Transverse colon (tissue), 4 donors: ENCODE results near the gene RAP1GAP2. TPM values are rescaled to one million over a fixed set of nuclear protein-coding genes. Genes with fewer than 3 reads are reported as not detected.

ENCODE experiments used
- DNase-seq: peaks from one replicate; pipeline ENCODE4 v3.0.0-alpha.2; 2019
- H3K27ac ChIP-seq, 4 donors: fragments of 200-600 bp; sonication (generic); 2 replicates each; pipeline ENCODE4 v1.5.1; 2016 to 2018; ENCODE audit warnings: inconsistent platforms in 4 of 4
- H3K27me3 ChIP-seq: fragments of 200-600 bp; sonication (generic); 2 replicates; pipeline ENCODE4 v1.5.1; 2017; ENCODE audit warnings: inconsistent platforms
- H3K36me3 ChIP-seq, 4 donors: fragments of 200-600 bp; sonication (generic); 2 replicates each; pipeline ENCODE4 v1.5.1; 2017 to 2019; ENCODE audit warnings: inconsistent platforms in 4 of 4
- H3K4me1 ChIP-seq, 4 donors: fragments of 200-600 bp; sonication (generic); 2 replicates each; pipeline ENCODE4 v1.5.1; 2017 to 2020; ENCODE audit warnings: inconsistent platforms in 4 of 4
- H3K4me3 ChIP-seq, 4 donors: fragments of 200-600 bp; sonication (generic); 1 replicate in 1 of 4; 2 replicates in 3 of 4; pipeline versions ENCODE4 v1.5.1 to v1.6.1; 2017 to 2019; ENCODE audit warnings: inconsistent platforms in 4 of 4
- H3K9me3 ChIP-seq, 2 donors: fragments of 200-600 bp; sonication (generic); 2 replicates each; pipeline ENCODE4 v1.5.1; 2017 to 2019; ENCODE audit warnings: inconsistent platforms in 2 of 2
- EP300 ChIP-seq: sonication (generic); formaldehyde crosslinking; IDR thresholded peaks from one replicate; pipeline ENCODE4 v1.6.1; 2017; ENCODE audit warnings: antibody characterized with exemption, low read depth
- POLR2A ChIP-seq: fragments of 450-650 bp; IDR thresholded peaks from one replicate; pipeline ENCODE4 v1.6.1; 2016; ENCODE audit warnings: antibody characterized with exemption, mild to moderate bottlenecking, moderate library complexity
- POLR2AphosphoS5 ChIP-seq, 3 donors: sonication (generic); formaldehyde crosslinking; IDR thresholded peaks; one replicate each; pipeline ENCODE4 v1.6.1; 2016; ENCODE audit warnings: antibody characterized with exemption in 3 of 3
- WGBS, 2 donors: methylation state at CpG; one replicate each; pipeline ENCODE4 v1.1.5; 2018; ENCODE audit warnings: low coverage in 1 of 2; 5-methylcytosine and 5-hydroxymethylcytosine counted together
- in situ Hi-C, 4 donors: fragments of 200-750 bp; cut with MboI; loops; one replicate each; pipeline versions ENCODE4 v1.15.0 to v1.15.1; 2017; ENCODE audit warnings: low sequenced_read_pairs in 3 of 4, low pct_ligation_motif_present in 1 of 4, low pct_unique_long_range_greater_than_20kb in 1 of 4
- intact Hi-C: fragments of 100-400 bp; cut with DNase I; formaldehyde crosslinking; loops from one replicate; pipeline ENCODE4 v1.15.1; 2023; ENCODE audit warnings: low total_unique reads
- total RNA-seq, 4 donors: library from RNA; depleted of rRNA; stranded (reverse); fragments of >200 nt; gene quantifications; one replicate each; pipeline ENCODE4 v1.1.0, GENCODE V29; 2016
- TF ChIP-seq, protein P1 (sequence below), 5 experiments: fragments of 200-600 bp in 3 of 5; fragments of 450-650 bp in 2 of 5; sonication (generic) in 3 of 5; IDR thresholded peaks; 1 replicate in 2 of 5; 2 replicates in 3 of 5; pipeline ENCODE4 v1.5.1; 2016 to 2017; ENCODE audit warnings: antibody characterized with exemption in 5 of 5, inconsistent platforms in 3 of 5, mild to moderate bottlenecking in 2 of 5, moderate library complexity in 1 of 5

RAP1GAP2 gene
- total RNA-seq, 4 donors from 2014 or later: 23.0 to 39.6 (median 33.9) TPM

- H3K4me3 ChIP-seq: no peak overlapping the region
- no peaks in the 10 kb centered on the region for H3K27me3 ChIP-seq
- 83 to 97% methylated on average over 4 of the region's 4 CpGs for WGBS, 2 donors
- no peaks in the 10 kb centered on the region for H3K4me1 ChIP-seq
- in situ Hi-C loops: loop anchor here in 2 of 4 donors (25.0 kb wide), 1 partner anchor 185 kb away; no protein-coding TSS in a partner anchor
- peaks cover 6 to 8% of the 10 kb centered on the region in 2 donors for H3K9me3 ChIP-seq
- intact Hi-C loops: no loop called here
- H3K27ac ChIP-seq: no peak overlapping the region
- TF ChIP-seq EP300 (no peak), POLR2A (no peak), POLR2AphosphoS5 (IDR thresholded peaks at IDR 0.05) (no peak)
- TF ChIP-seq, protein P1, sequence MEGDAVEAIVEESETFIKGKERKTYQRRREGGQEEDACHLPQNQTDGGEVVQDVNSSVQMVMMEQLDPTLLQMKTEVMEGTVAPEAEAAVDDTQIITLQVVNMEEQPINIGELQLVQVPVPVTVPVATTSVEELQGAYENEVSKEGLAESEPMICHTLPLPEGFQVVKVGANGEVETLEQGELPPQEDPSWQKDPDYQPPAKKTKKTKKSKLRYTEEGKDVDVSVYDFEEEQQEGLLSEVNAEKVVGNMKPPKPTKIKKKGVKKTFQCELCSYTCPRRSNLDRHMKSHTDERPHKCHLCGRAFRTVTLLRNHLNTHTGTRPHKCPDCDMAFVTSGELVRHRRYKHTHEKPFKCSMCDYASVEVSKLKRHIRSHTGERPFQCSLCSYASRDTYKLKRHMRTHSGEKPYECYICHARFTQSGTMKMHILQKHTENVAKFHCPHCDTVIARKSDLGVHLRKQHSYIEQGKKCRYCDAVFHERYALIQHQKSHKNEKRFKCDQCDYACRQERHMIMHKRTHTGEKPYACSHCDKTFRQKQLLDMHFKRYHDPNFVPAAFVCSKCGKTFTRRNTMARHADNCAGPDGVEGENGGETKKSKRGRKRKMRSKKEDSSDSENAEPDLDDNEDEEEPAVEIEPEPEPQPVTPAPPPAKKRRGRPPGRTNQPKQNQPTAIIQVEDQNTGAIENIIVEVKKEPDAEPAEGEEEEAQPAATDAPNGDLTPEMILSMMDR (IDR thresholded peaks at IDR 0.05): no peak
- H3K36me3 ChIP-seq: peaks cover 0 to 29% (median 6%) of the 10 kb centered on the region in 4 donors
- DNase-seq: no peak
Observed at GRCh38 chr17:3022197-3022596, 226.0 kb downstream of the RAP1GAP2 start.

DNA sequence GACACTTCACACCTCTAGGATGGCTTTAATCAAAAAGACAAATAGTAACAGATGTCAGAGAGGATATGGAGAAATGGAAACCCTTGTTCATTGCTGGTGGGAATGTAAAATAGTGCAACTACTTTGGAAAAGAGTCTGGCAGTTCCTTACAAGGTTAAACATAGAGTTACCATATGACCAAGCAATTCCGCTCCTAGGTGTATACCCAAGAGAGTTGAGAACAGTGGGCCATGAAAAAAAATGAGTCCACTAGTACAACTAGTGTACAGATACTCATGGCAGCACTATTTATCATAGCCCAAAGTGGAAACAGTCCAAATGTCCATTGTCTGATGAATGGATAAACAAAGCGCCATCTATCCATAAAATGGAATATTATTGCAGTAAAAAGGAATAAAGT is 228.1 kb downstream of the RAP1GAP2 start:
- intact Hi-C loops: no loop called here
- no peak overlapping the region for H3K4me3 ChIP-seq

GRCh38 chr17:3025421-3026124 is 229.3 kb downstream of the RAP1GAP2 start:
- Histone ChIP-seq H3K4me1 (no peaks in the 10 kb centered on the region), H3K27ac (no peak overlapping the region), H3K4me3 (no peak overlapping the region), H3K36me3 (peaks cover 0 to 18% (median 7%) of the 10 kb centered on the region in 4 donors), H3K9me3 (peaks cover 6 to 8% of the 10 kb centered on the region in 2 donors), H3K27me3 (no peaks in the 10 kb centered on the region)
- in situ Hi-C loops: loop anchor here in 3 of 4 donors (25.0 kb wide), 1 partner anchor 612 kb away; the partner anchor contains the start of genes CTNS (in 3 of the 3) and SHPK (in 3 of the 3)
- WGBS, 2 donors: 89% methylated on average over 17 of the region's 17 CpGs; no CpG with 5 or more reads in 1 of the 2 donors
- no peak for DNase-seq
- TF ChIP-seq, protein P1 (IDR thresholded peaks at IDR 0.05): no peak
- TF ChIP-seq POLR2A (no peak), POLR2AphosphoS5 (IDR thresholded peaks at IDR 0.05) (no peak), EP300 (no peak)
- intact Hi-C loops: no loop called here

More for the DNA sequence above, 228.1 kb downstream of the RAP1GAP2 start:
- no peak for DNase-seq
- TF ChIP-seq, protein P1 (IDR thresholded peaks at IDR 0.05): no peak
- TF ChIP-seq POLR2AphosphoS5 (IDR thresholded peaks at IDR 0.05): no peak
- no peak for TF ChIP-seq POLR2A
- no peak for TF ChIP-seq EP300
- in situ Hi-C loops: loop anchor here in 2 of 4 donors (25.0 kb wide), 1 partner anchor 187 kb away; no protein-coding TSS in a partner anchor
- 98 to 100% methylated on average over 2 of the region's 2 CpGs for WGBS, 2 donors
- Histone ChIP-seq H3K27me3 (no peaks in the 10 kb centered on the region), H3K9me3 (peaks cover 6 to 8% of the 10 kb centered on the region in 2 donors), H3K4me1 (no peaks in the 10 kb centered on the region), H3K27ac (no peak overlapping the region), H3K36me3 (peaks cover 0 to 29% (median 6%) of the 10 kb centered on the region in 4 donors)

- in situ Hi-C loops (loop anchor here in 3 of 4 donors (25.0 kb wide), 1 partner anchor 611 kb away; the partner anchor contains the start of genes CTNS (in 3 of the 3) and SHPK (in 3 of the 3)), intact Hi-C loops (no loop called here)
- Histone ChIP-seq H3K4me3 (no peak overlapping the region), H3K36me3 (peaks cover 0 to 17% (median 8%) of the 10 kb centered on the region in 4 donors), H3K9me3 (peaks cover 6 to 8% of the 10 kb centered on the region in 2 donors), H3K27me3 (no peaks in the 10 kb centered on the region), H3K27ac (no peak overlapping the region), H3K4me1 (no peaks in the 10 kb centered on the region)
- 83 to 90% methylated on average over 4 to 26 of the region's 26 CpGs for WGBS, 2 donors
- TF ChIP-seq, protein P1 (IDR thresholded peaks at IDR 0.05): no peak
- TF ChIP-seq EP300 (no peak), POLR2A (no peak), POLR2AphosphoS5 (IDR thresholded peaks at IDR 0.05) (no peak)
- DNase-seq: no peak
Observed at GRCh38 chr17:3026125-3026855, 230.1 kb downstream of the RAP1GAP2 start.
